OCI-M2 (cell line): ENCODE measurements around the gene PANX2.

ENCODE experiments used
- DNase-seq: peaks from one replicate; lab custom pipeline; 2025; ENCODE audit not compliant: unreplicated experiment; lab: John Stamatoyannopoulos, UW

PANX2 gene

GRCh38 chr22:50227579-50228215 lies 57.2 kb downstream of the PANX2 start:
- DNase-seq = no peak

GRCh38 chr22:50228366-50228765 lies 57.8 kb downstream of the PANX2 start:
- DNase-seq = no peak

- no peak for DNase-seq
Observed at GRCh38 chr22:50229370-50229769, 58.8 kb downstream of the PANX2 start.
